ENCODE data around the gene PTGR3. TPM values are rescaled to one million over a fixed set of nuclear protein-coding genes. Genes with fewer than 3 reads are reported as not detected.

PTGR3 gene
- total and polyA plus RNA-seq, 10 donors: 11.1 to 43.8 (median 30.0) TPM

GRCh38 chr18:75170022-75170789 lies 38.7 kb downstream of the PTGR3 start:
- Histone ChIP-seq H3K4me1 (peaks cover 0 to 11% (median 0%) of the 10 kb centered on the region in 6 donors), H3K27me3 (replicated peaks in 1 of 7) (peaks cover 0 to 3% (median 0%) of the 10 kb centered on the region in 7 donors), H3K36me3 (no peaks in the 10 kb centered on the region), H3K27ac (no peak overlapping the region), H3K4me3 (no peak overlapping the region), H3K9me3 (no peaks in the 10 kb centered on the region)
- 92 to 95% (median 94%) methylated on average over 34 of the region's 34 CpGs for WGBS, 5 donors
- intact Hi-C loops (cut with DNase I; ENCODE audit: low total_unique reads): no loop called here
- TF ChIP-seq POLR2A (IDR thresholded peaks at IDR 0.05): no peak
- no peak for DNase-seq

- TF ChIP-seq POLR2AphosphoS5 (IDR thresholded peaks at IDR 0.05): no peak
- TF ChIP-seq POLR2A (IDR thresholded peaks at IDR 0.05): no peak
- no peak for TF ChIP-seq CTCF (IDR thresholded peaks at IDR 0.05 in 8 of 11, conservative IDR thresholded peaks at IDR 0.05 in 3 of 11)
- Histone ChIP-seq H3K4me3 (no peak overlapping the region), H3K27ac (no peak overlapping the region), H3K27me3 (replicated peaks in 1 of 7) (peaks cover 0 to 3% (median 0%) of the 10 kb centered on the region in 7 donors), H3K4me1 (peaks cover 0 to 11% (median 0%) of the 10 kb centered on the region in 6 donors), H3K9me3 (no peaks in the 10 kb centered on the region), H3K36me3 (no peaks in the 10 kb centered on the region)
- WGBS, 5 donors: 87 to 93% (median 89%) methylated on average over 9 of the region's 9 CpGs
- intact Hi-C loops (cut with DNase I; ENCODE audit: low total_unique reads): no loop called here
- no peak for DNase-seq
These were observed 39.5 kb downstream of the PTGR3 start for GRCh38 chr18:75169411-75169810.

- peaks cover 0 to 3% (median 0%) of the 10 kb centered on the region in 7 donors for H3K27me3 ChIP-seq (replicated peaks in 1 of 7)
- 64 to 78% (median 74%) methylated on average over 7 of the region's 7 CpGs for WGBS, 5 donors
- no peaks in the 10 kb centered on the region for H3K9me3 ChIP-seq
- TF ChIP-seq CTCF (IDR thresholded peaks at IDR 0.05 in 8 of 11, conservative IDR thresholded peaks at IDR 0.05 in 3 of 11) (no peak), POLR2A (IDR thresholded peaks at IDR 0.05) (no peak), POLR2AphosphoS5 (IDR thresholded peaks at IDR 0.05) (no peak)
- DNase-seq: no peak
- peaks cover 0 to 11% (median 0%) of the 10 kb centered on the region in 6 donors for H3K4me1 ChIP-seq
- intact Hi-C loops (cut with DNase I; ENCODE audit: low total_unique reads): no loop called here
- H3K27ac ChIP-seq: no peak overlapping the region
- H3K36me3 ChIP-seq: no peaks in the 10 kb centered on the region
- no peak overlapping the region for H3K4me3 ChIP-seq
These were observed 40.3 kb downstream of the PTGR3 start for GRCh38 chr18:75168619-75169018.

- intact Hi-C loops (cut with DNase I; ENCODE audit: low total_unique reads): no loop called here
- Histone ChIP-seq H3K4me3 (peak overlapping the region in 4 of 8 donors; percentile 8 to 54 (median 24)), H3K27ac (no peak overlapping the region), H3K9me3 (no peaks in the 10 kb centered on the region), H3K36me3 (no peaks in the 10 kb centered on the region), H3K27me3 (replicated peaks in 1 of 7) (peaks cover 0 to 3% (median 0%) of the 10 kb centered on the region in 7 donors), H3K4me1 (peaks cover 0 to 6% (median 0%) of the 10 kb centered on the region in 6 donors)
- DNase-seq: no peak
- WGBS, 5 donors: 46 to 71% (median 63%) methylated on average over 33 of the region's 33 CpGs
- TF ChIP-seq CTCF (IDR thresholded peaks at IDR 0.05 in 8 of 11, conservative IDR thresholded peaks at IDR 0.05 in 3 of 11) (no peak), POLR2A (IDR thresholded peaks at IDR 0.05) (no peak), POLR2AphosphoS5 (IDR thresholded peaks at IDR 0.05) (peak in 2 of 3 donors; percentile 13 to 28)
These were observed 41.0 kb downstream of the PTGR3 start for GRCh38 chr18:75167759-75168618.
